K562 (cell line): ENCODE measurements around the gene EPN2. TPM values are rescaled to one million over a fixed set of nuclear protein-coding genes. Genes with fewer than 3 reads are reported as not detected.

Source experiments
- ATAC-seq: fragments of 200-7000 bp; cut with Tn5 transposase; 3 replicates; pipeline ENCODE4 v1.9.1; 2020; ENCODE audit warnings: moderate library complexity
- BruUV-seq: library from RNA; stranded (reverse); fragments of 400-500 nt; replicated peaks from 2 replicates; lab custom pipeline; 2021; lab: Mats Ljungman, UMichigan
- CTCF ChIA-PET: fragments of 300-600 bp; formaldehyde crosslinking; extraction: SDS; loops from one replicate; lab custom pipeline; 2021; ENCODE audit warnings: low intra/inter-chr PET ratio; lab: Yijun Ruan, JAX
- POLR2A ChIA-PET: fragments of 300-600, 350-650 bp; sonication (Branson Sonifier 250); formaldehyde crosslinking; extraction: SDS; loops from one replicate; lab custom pipeline; 2021; ENCODE audit warnings: antibody characterized with exemption, inconsistent platforms; lab: Yijun Ruan, JAX
- DNase-seq, 4 experiments: peaks; one replicate each; pipeline versions ENCODE4 v3.0.0 to v3.0.0-alpha.2; 2011 to 2018; ENCODE audit warnings: low spot score in 3 of 4, mixed read lengths in 3 of 4; ENCODE audit errors: extremely low read depth in 1 of 4
- FAIRE-seq: peaks from 2 replicates; lab custom pipeline; 2011; peaks lifted over from hg19 to GRCh38; lab: Jason Lieb, UNC
- H2AFZ ChIP-seq: 2 replicates; pipeline ENCODE4 v1.6.0; 2011; ENCODE audit warnings: low read depth, low read length, control low read depth, inconsistent platforms
- H3K27ac ChIP-seq: fragments of 200-600 bp; 3 replicates; pipeline ENCODE4 v1.8.0; 2011; ENCODE audit warnings: low read depth, mild to moderate bottlenecking, control low read depth, inconsistent platforms, low read length, moderate library complexity, mixed read lengths; ENCODE audit errors: extremely low read depth
- H3K27me3 ChIP-seq, 2 experiments: fragments of 300-600 bp in 1 of 2; 2 replicates in 1 of 2; 3 replicates in 1 of 2; pipeline versions ENCODE4 v1.6.0 to v1.8.0; 2011; ENCODE audit warnings: inconsistent platforms in 2 of 2, low read length in 2 of 2, mild to moderate bottlenecking in 1 of 2, mixed read lengths in 1 of 2, moderate library complexity in 1 of 2; ENCODE audit not compliant: control insufficient read depth in 2 of 2, insufficient read depth in 2 of 2
- H3K36me3 ChIP-seq: fragments of 300-600 bp; 3 replicates; pipeline ENCODE4 v1.8.0; 2011; ENCODE audit warnings: mild to moderate bottlenecking, low read length, inconsistent platforms; ENCODE audit not compliant: control insufficient read depth, insufficient read depth
- H3K4me1 ChIP-seq, 2 experiments: fragments of 200-600 bp in 1 of 2; replicated peaks in 1 of 2; 2 replicates in 1 of 2; 3 replicates in 1 of 2; pipeline versions ENCODE4 v1.5.1 to v1.8.0; 2011; ENCODE audit warnings: inconsistent platforms in 2 of 2, low read length in 2 of 2, mild to moderate bottlenecking in 1 of 2, mixed read lengths in 1 of 2, moderate library complexity in 1 of 2; ENCODE audit not compliant: control insufficient read depth in 2 of 2, insufficient read depth in 2 of 2
- H3K4me2 ChIP-seq: 2 replicates; pipeline ENCODE4 v1.6.1; 2011; ENCODE audit warnings: low read length, control low read depth, inconsistent platforms, mixed read lengths; ENCODE audit not compliant: insufficient read depth
- H3K4me3 ChIP-seq: fragments of 200-600 bp; sonication (generic), shearing (Covaris generic); 2 replicates; pipeline ENCODE4 v1.5.1; 2016; ENCODE audit warnings: control low read depth, inconsistent platforms
- H3K79me2 ChIP-seq: fragments of 200-600 bp; 3 replicates; pipeline ENCODE4 v1.8.0; 2011; ENCODE audit warnings: low read length, inconsistent platforms; ENCODE audit not compliant: control insufficient read depth, insufficient read depth
- H3K9ac ChIP-seq, 2 experiments: 2 replicates each; pipeline versions ENCODE4 v1.6.0 to v1.6.1; 2011; ENCODE audit warnings: low read depth in 2 of 2, low read length in 2 of 2, control low read depth in 1 of 2, inconsistent platforms in 1 of 2, mild to moderate bottlenecking in 1 of 2, mixed read lengths in 1 of 2; ENCODE audit not compliant: insufficient read depth in 1 of 2
- H3K9me1 ChIP-seq: one replicate; pipeline ENCODE4 v1.6.0; 2011; ENCODE audit warnings: inconsistent platforms, mild to moderate bottlenecking, low read length, moderate library complexity; ENCODE audit not compliant: control insufficient read depth, insufficient read depth
- H3K9me3 ChIP-seq: replicated peaks from 2 replicates; pipeline ENCODE4 v1.5.1; 2011; ENCODE audit warnings: low read depth, low read length, inconsistent platforms; ENCODE audit not compliant: control insufficient read depth, insufficient read depth
- H4K20me1 ChIP-seq: replicated peaks from 2 replicates; pipeline ENCODE4 v1.6.1; 2011; ENCODE audit warnings: low read length, inconsistent platforms, mixed read lengths; ENCODE audit not compliant: control insufficient read depth, insufficient read depth
- BHLHE40 ChIP-seq: IDR thresholded peaks from 2 replicates; pipeline ENCODE4 v1.6.1; 2011; ENCODE audit warnings: low read length, improper control_type of control experiment
- CC2D1A ChIP-seq: fragments of 450-650 bp; IDR thresholded peaks from 2 replicates; pipeline ENCODE4 v1.6.1; 2017; ENCODE audit warnings: mild to moderate bottlenecking
- CREM ChIP-seq: IDR thresholded peaks from 2 replicates; pipeline ENCODE4 v1.6.1; 2014; ENCODE audit warnings: antibody characterized with exemption, low read depth
- HEY1 ChIP-seq: fragments of 250-450 bp; sonication (Bioruptor Pico); IDR thresholded peaks from 2 replicates; pipeline ENCODE4 v1.5.0; 2020; ENCODE audit warnings: mild to moderate bottlenecking, moderate library complexity, borderline replicate concordance
- HNRNPK ChIP-seq: fragments of 200-400 bp; formaldehyde crosslinking; IDR thresholded peaks from one replicate; pipeline ENCODE4 v1.6.1; 2018; ENCODE audit warnings: mild to moderate bottlenecking, low read depth, low read length; ENCODE audit not compliant: poor library complexity, severe bottlenecking
- HSF4 ChIP-seq: fragments of 250-450 bp; sonication (Bioruptor Pico); IDR thresholded peaks from 2 replicates; pipeline ENCODE4 v2.1.2; 2022; ENCODE audit warnings: mild to moderate bottlenecking, moderate library complexity, borderline replicate concordance
- KLF1 ChIP-seq: fragments of 450-650 bp; IDR thresholded peaks from 2 replicates; pipeline ENCODE4 v1.6.1; 2016; ENCODE audit warnings: missing genetic modification characterization, missing compliant biosample characterization
- MAFG ChIP-seq: fragments of 450-650 bp; conservative IDR thresholded peaks from 2 replicates; pipeline ENCODE4 v1.6.1; 2016; ENCODE audit warnings: missing genetic modification characterization, missing compliant biosample characterization
- SAFB2 ChIP-seq: fragments of 200-400 bp; formaldehyde crosslinking; IDR thresholded peaks from 2 replicates; pipeline ENCODE4 v1.6.1; 2018; ENCODE audit warnings: borderline replicate concordance, low read length, low read depth, moderate library complexity; ENCODE audit not compliant: severe bottlenecking
- TBP ChIP-seq: optimal IDR thresholded peaks from 2 replicates; pipeline ENCODE3; 2011; ENCODE audit warnings: low read depth, low read length, improper control_type of control experiment
- ZNF253 ChIP-seq: fragments of 250-450 bp; sonication (Bioruptor Pico); conservative IDR thresholded peaks from 2 replicates; pipeline ENCODE4 v1.6.1; 2021; ENCODE audit warnings: mild to moderate bottlenecking
- ZNF668 ChIP-seq: fragments of 250-450 bp; sonication (Bioruptor Pico); IDR thresholded peaks from 2 replicates; pipeline ENCODE4 v1.8.0; 2022; ENCODE audit warnings: mild to moderate bottlenecking, inconsistent platforms
- WGBS: fragments of 100-300 bp; shearing (Covaris generic); methylation state at CpG from one replicate; pipeline ENCODE4 v1.1.6; 2016; ENCODE audit warnings: low coverage, mixed read lengths; ENCODE audit not compliant: insufficient coverage; ENCODE audit errors: missing lambda C conversion rate; 5-methylcytosine and 5-hydroxymethylcytosine counted together
- in situ Hi-C: fragments of 300-500 bp; cut with MboI; formaldehyde crosslinking; loops from 4 replicates; pipeline ENCODE4 v1.15.0; 2018; ENCODE audit warnings: inconsistent platforms, mixed read lengths
- intact Hi-C: fragments of 100-400 bp; cut with micrococcal nuclease; formaldehyde crosslinking; loops from 2 replicates; pipeline ENCODE4 v1.14.2; 2022
- polyA plus RNA-seq, 8 experiments: library from polyadenylated mRNA; depleted of rRNA in 4 of 8; stranded (reverse) in 5 of 8; unstranded in 3 of 8; fragments of >200 nt; fragmentation: Nextera tagmentation in 2 of 8; fragmentation: Illumina TruSeq in 1 of 8; extraction: Ambion mirVana in 2 of 8; extraction: Trizol in 1 of 8; gene quantifications; 2 replicates each; pipeline versions ENCODE4 v1.2.1 to v1.2.3, GENCODE V29; 2011 to 2014; ENCODE audit warnings: inconsistent platforms in 1 of 8, missing spikeins in 1 of 8
- total RNA-seq, 7 experiments: library from RNA; depleted of rRNA in 6 of 7; stranded (reverse); fragments of >200 nt in 6 of 7; fragmentation: Illumina TruSeq in 2 of 7; extraction: Trizol in 2 of 7; gene quantifications; 2 replicates each; pipeline versions ENCODE4 v1.2.1 to v1.2.3, GENCODE V29; 2011 to 2021; ENCODE audit warnings: low replicate concordance in 1 of 7
- TF ChIP-seq, protein P1 (sequence below): IDR thresholded peaks from 2 replicates; pipeline ENCODE4 v1.6.1; 2012; ENCODE audit warnings: low read depth, low read length, improper control_type of control experiment, borderline replicate concordance
- TF ChIP-seq, protein P2 (sequence below): fragments of 450-650 bp; IDR thresholded peaks from 2 replicates; pipeline ENCODE4 v1.6.1; 2014; ENCODE audit warnings: low read depth, mild to moderate bottlenecking, moderate library complexity, borderline replicate concordance
- TF ChIP-seq, protein P3 (sequence below): fragments of 250-450 bp; sonication (Bioruptor Pico); IDR thresholded peaks from 2 replicates; pipeline ENCODE4 v1.9.0; 2021; ENCODE audit warnings: mild to moderate bottlenecking, inconsistent platforms

Gene EPN2
- total and polyA plus RNA-seq, 9 of the 15 experiments (the other 6 are each of a cell fraction or from before 2014, with no cell fraction given): 1.0 to 12.9 (median 8.9) TPM

DNA sequence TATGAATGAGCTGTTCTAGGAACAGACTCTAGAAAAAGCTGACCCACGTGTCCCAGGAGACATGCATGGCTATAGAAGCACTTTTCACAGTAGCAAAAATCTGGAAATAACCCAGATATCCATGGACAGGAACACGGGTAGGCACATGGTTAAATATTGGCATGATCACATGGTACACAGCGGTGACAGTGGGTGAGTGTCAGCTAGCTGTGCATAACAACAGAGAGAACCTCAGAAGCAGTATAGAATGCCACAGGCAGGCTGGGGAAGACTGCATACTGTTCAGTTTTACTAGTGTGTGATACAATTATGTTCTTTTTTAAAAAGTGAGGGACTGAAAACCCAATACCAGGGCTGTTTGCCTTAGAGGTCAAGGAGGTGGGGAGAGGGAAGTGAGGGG, 31.4 kb downstream of the EPN2 start (continued):
- TF ChIP-seq, protein P1, sequence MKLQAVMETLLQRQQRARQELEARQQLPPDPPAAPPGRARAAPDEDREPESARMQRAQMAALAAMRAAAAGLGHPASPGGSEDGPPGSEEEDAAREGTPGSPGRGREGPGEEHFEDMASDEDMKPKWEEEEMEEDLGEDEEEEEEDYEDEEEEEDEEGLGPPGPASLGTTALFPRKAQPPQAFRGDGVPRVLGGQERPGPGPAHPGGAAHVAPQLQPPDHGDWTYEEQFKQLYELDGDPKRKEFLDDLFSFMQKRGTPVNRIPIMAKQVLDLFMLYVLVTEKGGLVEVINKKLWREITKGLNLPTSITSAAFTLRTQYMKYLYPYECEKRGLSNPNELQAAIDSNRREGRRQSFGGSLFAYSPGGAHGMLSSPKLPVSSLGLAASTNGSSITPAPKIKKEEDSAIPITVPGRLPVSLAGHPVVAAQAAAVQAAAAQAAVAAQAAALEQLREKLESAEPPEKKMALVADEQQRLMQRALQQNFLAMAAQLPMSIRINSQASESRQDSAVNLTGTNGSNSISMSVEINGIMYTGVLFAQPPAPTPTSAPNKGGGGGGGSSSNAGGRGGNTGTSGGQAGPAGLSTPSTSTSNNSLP: no peak
- TF ChIP-seq MAFG (tag) (no peak), SAFB2 (no peak), TBP (no peak)

DNA sequence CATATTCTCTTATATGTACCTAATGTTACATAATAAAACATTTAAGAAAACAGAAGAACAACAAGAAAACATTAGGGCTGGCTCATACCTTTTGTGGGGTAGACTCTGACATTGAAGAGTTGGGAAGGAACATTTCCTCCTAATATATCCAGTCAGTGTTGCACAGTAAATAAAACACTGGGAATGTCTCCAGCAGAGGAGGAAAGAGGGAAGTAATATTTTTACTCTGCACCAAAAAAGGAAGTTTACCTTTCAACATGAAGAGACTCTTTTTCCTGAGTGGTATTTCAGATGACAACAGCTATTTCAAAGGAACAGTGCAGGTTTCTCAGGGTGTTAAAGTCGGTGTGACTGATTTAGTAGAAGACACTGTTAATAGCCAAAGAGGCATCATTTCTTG, 31.9 kb downstream of the EPN2 start:
- ChIA-PET CTCF (no interaction called here), POLR2A (interaction anchor here (1.2 kb wide), 1 partner anchor 8 kb away, joined by 3 read pairs; no protein-coding TSS in a partner anchor)
- H4K20me1 ChIP-seq: no peaks in the 10 kb centered on the region; the same call in none of the 2 replicates
- H3K4me1 ChIP-seq: peaks cover 16 to 41% of the 10 kb centered on the region in 2 experiments; a peak in 4 of 5 replicates
- H3K36me3 ChIP-seq: peaks cover 2% of the 10 kb centered on the region
- 8% methylated on average over 1 of the region's 1 CpG for WGBS
- H3K79me2 ChIP-seq: 0 out of 3 replicates have a peak, but pooled peaks cover 2% of the 10 kb centered on the region
- H3K27me3 ChIP-seq: no peaks in the 10 kb centered on the region
- no peak for FAIRE-seq
- ATAC-seq: no peak
- no TSS peak for BruUV-seq
- in situ Hi-C loops: no loop called here
- intact Hi-C loops: no loop called here
- H3K9me1 ChIP-seq: no peaks in the 10 kb centered on the region
- no peak overlapping the region for H3K27ac ChIP-seq
- no peak overlapping the region for H3K4me3 ChIP-seq
- H3K9ac ChIP-seq: no peak overlapping the region
- no peaks in the 10 kb centered on the region for H3K9me3 ChIP-seq
- no peak for DNase-seq
- H3K4me2 ChIP-seq: no peak overlapping the region
- H2AFZ ChIP-seq: no peak overlapping the region
- TF ChIP-seq KLF1 (no peak), ZNF668 (no peak), CC2D1A (no peak), HEY1 (CRISPR knock-in tag) (no peak), ZNF253 (CRISPR knock-in tag) (no peak), BHLHE40 (no peak), HSF4 (no peak), HNRNPK (no peak), CREM (no peak)
- TF ChIP-seq, protein P2, sequence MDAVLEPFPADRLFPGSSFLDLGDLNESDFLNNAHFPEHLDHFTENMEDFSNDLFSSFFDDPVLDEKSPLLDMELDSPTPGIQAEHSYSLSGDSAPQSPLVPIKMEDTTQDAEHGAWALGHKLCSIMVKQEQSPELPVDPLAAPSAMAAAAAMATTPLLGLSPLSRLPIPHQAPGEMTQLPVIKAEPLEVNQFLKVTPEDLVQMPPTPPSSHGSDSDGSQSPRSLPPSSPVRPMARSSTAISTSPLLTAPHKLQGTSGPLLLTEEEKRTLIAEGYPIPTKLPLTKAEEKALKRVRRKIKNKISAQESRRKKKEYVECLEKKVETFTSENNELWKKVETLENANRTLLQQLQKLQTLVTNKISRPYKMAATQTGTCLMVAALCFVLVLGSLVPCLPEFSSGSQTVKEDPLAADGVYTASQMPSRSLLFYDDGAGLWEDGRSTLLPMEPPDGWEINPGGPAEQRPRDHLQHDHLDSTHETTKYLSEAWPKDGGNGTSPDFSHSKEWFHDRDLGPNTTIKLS: no peak
- TF ChIP-seq, protein P3, sequence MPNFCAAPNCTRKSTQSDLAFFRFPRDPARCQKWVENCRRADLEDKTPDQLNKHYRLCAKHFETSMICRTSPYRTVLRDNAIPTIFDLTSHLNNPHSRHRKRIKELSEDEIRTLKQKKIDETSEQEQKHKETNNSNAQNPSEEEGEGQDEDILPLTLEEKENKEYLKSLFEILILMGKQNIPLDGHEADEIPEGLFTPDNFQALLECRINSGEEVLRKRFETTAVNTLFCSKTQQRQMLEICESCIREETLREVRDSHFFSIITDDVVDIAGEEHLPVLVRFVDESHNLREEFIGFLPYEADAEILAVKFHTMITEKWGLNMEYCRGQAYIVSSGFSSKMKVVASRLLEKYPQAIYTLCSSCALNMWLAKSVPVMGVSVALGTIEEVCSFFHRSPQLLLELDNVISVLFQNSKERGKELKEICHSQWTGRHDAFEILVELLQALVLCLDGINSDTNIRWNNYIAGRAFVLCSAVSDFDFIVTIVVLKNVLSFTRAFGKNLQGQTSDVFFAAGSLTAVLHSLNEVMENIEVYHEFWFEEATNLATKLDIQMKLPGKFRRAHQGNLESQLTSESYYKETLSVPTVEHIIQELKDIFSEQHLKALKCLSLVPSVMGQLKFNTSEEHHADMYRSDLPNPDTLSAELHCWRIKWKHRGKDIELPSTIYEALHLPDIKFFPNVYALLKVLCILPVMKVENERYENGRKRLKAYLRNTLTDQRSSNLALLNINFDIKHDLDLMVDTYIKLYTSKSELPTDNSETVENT (CRISPR knock-in tag): no peak
